HG03565 (cell line): ENCODE measurements around the gene ERC2.

Source experiments
- ATAC-seq: cut with Tn5 transposase; IDR thresholded peaks from one replicate; pipeline ENCODE4 v1.9.1; 2021; ENCODE audit warnings: mild to moderate bottlenecking, moderate library complexity; ENCODE audit not compliant: unreplicated experiment

The ERC2 gene

GRCh38 chr3:55488398-55489055 lies 979.7 kb downstream of the ERC2 start:
- no peak for ATAC-seq

- ATAC-seq = no peak
Observed at GRCh38 chr3:55487381-55488241, 980.7 kb downstream of the ERC2 start.

- ATAC-seq = no peak
Observed at GRCh38 chr3:55486857-55487380, 981.3 kb downstream of the ERC2 start, which contains the start of gene WNT5A. TSS of gene WNT5A (minus strand) at chr3:55487306. CDS start at chr3:55486985, 321 bp downstream.

GRCh38 chr3:55486101-55486856 lies 982.0 kb downstream of the ERC2 start:
- no peak for ATAC-seq

- peak; percentile 76 for ATAC-seq
Observed at GRCh38 chr3:55484801-55485791, 983.2 kb downstream of the ERC2 start.

- ATAC-seq = no peak
Observed at GRCh38 chr3:55484191-55484689, 984.0 kb downstream of the ERC2 start.

GRCh38 chr3:55483196-55484095 lies 984.8 kb downstream of the ERC2 start:
- ATAC-seq = no peak

GRCh38 chr3:55482496-55483195 lies 985.6 kb downstream of the ERC2 start:
- no peak for ATAC-seq

GRCh38 chr3:55481744-55482495 lies 986.3 kb downstream of the ERC2 start:
- ATAC-seq = no peak

GRCh38 chr3:55480911-55481743 lies 987.1 kb downstream of the ERC2 start:
- ATAC-seq = no peak

GRCh38 chr3:55477306-55478303 lies 990.7 kb downstream of the ERC2 start:
- ATAC-seq = no peak

GRCh38 chr3:55476515-55476914 lies 991.8 kb downstream of the ERC2 start:
- ATAC-seq = no peak

GRCh38 chr3:55474213-55474632 lies 994.0 kb downstream of the ERC2 start:
- ATAC-seq = no peak

GRCh38 chr3:55473788-55474187 lies 994.5 kb downstream of the ERC2 start:
- ATAC-seq = no peak

- ATAC-seq = no peak
Observed at GRCh38 chr3:55471522-55472280, 996.6 kb downstream of the ERC2 start.
